GM20000 (cell line): ENCODE data around the gene CNTN4.

Source experiments
- DNase-seq: peaks from one replicate; pipeline ENCODE4 v3.0.0; 2012; ENCODE audit warnings: low spot score
- TF ChIP-seq, protein P1 (sequence below): IDR thresholded peaks from 2 replicates; pipeline ENCODE4 v1.5.1; 2012; ENCODE audit warnings: mild to moderate bottlenecking, control low read depth; ENCODE audit errors: extremely low read depth, missing control alignments

CNTN4 gene

GRCh38 chr3:3102751-3103150, 1004.1 kb downstream of the CNTN4 start:
- no peak for DNase-seq
- TF ChIP-seq, protein P1, sequence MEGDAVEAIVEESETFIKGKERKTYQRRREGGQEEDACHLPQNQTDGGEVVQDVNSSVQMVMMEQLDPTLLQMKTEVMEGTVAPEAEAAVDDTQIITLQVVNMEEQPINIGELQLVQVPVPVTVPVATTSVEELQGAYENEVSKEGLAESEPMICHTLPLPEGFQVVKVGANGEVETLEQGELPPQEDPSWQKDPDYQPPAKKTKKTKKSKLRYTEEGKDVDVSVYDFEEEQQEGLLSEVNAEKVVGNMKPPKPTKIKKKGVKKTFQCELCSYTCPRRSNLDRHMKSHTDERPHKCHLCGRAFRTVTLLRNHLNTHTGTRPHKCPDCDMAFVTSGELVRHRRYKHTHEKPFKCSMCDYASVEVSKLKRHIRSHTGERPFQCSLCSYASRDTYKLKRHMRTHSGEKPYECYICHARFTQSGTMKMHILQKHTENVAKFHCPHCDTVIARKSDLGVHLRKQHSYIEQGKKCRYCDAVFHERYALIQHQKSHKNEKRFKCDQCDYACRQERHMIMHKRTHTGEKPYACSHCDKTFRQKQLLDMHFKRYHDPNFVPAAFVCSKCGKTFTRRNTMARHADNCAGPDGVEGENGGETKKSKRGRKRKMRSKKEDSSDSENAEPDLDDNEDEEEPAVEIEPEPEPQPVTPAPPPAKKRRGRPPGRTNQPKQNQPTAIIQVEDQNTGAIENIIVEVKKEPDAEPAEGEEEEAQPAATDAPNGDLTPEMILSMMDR = no peak

GRCh38 chr3:3105246-3105645, 1006.6 kb downstream of the CNTN4 start:
- TF ChIP-seq, protein P1 = no peak
- no peak for DNase-seq

DNA sequence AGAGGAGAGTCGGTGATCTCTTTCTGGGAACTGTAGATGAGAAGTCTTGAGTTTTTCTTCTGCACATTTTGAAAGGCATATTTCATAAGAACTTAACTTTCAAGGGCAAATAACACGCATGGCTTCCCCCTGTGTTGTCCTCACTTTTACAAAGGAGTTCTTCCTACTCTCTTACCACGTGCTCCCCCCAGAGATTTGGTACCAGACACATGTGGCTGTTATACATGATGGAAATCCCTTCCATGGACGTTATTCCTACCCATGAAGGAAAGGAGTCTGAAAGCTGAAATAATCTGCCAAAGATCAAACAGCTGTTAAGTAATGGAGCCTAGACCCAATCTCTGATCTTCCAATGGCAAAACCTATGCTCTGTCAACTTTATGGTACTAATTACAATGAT, 1007.1 kb downstream of the CNTN4 start:
- no peak for DNase-seq
- TF ChIP-seq, protein P1 = no peak

DNA sequence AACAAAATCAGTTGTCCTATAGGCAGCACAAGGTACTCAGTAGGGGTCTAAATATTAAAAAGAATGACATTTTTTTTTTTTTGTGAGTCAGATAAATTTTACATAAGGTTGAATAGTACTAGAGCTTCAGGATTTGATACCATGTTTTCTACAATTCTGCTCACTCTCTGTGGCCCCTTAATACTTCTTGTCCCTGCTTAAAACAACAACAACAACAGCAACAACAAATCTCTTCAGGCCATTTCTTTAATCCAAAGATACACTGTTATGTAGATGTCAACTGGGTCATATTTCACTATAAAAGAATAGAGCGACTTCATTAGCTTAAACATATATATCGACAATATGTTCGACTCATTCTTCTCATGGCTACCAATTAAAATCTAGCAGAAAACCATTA, 1008.5 kb downstream of the CNTN4 start:
- TF ChIP-seq, protein P1 = no peak
- no peak for DNase-seq
